Mesenchymal stem cell (in vitro differentiated cells and primary cell): Measurements from ENCODE around the gene ZNF618.

Source experiments
- DNase-seq: peaks from one replicate; pipeline ENCODE4 v3.0.0-alpha.2; 2013
- H2AFZ ChIP-seq: one replicate; pipeline ENCODE4 v1.6.1; 2013; ENCODE audit warnings: low read depth, mild to moderate bottlenecking, control low read depth, inconsistent platforms, low read length, moderate library complexity
- H2AK5ac ChIP-seq: 2 replicates; pipeline ENCODE4 v1.6.1; 2013; ENCODE audit warnings: low read length, moderate library complexity, mild to moderate bottlenecking, inconsistent platforms; ENCODE audit not compliant: severe bottlenecking
- H2BK120ac ChIP-seq: one replicate; pipeline ENCODE4 v1.6.1; 2013; ENCODE audit warnings: low read depth, mild to moderate bottlenecking, inconsistent platforms, low read length, moderate library complexity
- H2BK12ac ChIP-seq, 2 experiments: one replicate each; pipeline ENCODE4 v1.6.1; 2013; ENCODE audit warnings: inconsistent platforms in 2 of 2, low read length in 2 of 2, mild to moderate bottlenecking in 2 of 2, moderate library complexity in 2 of 2, control low read depth in 1 of 2
- H2BK15ac ChIP-seq: one replicate; pipeline ENCODE4 v1.6.1; 2013; ENCODE audit warnings: mild to moderate bottlenecking, low read depth, inconsistent platforms; ENCODE audit not compliant: poor library complexity, severe bottlenecking
- H2BK5ac ChIP-seq: 2 replicates; pipeline ENCODE4 v1.6.1; 2013; ENCODE audit warnings: low read depth, mild to moderate bottlenecking, low read length, control low read depth, inconsistent platforms; ENCODE audit not compliant: poor library complexity, severe bottlenecking
- H3K14ac ChIP-seq, 2 experiments: one replicate each; pipeline ENCODE4 v1.6.1; 2013; ENCODE audit warnings: inconsistent platforms in 2 of 2, low read length in 2 of 2, control low read depth in 1 of 2, mild to moderate bottlenecking in 1 of 2, moderate library complexity in 1 of 2
- H3K18ac ChIP-seq, 2 experiments: one replicate each; pipeline ENCODE4 v1.6.1; 2013; ENCODE audit warnings: inconsistent platforms in 2 of 2, low read length in 2 of 2, control low read depth in 1 of 2, low read depth in 1 of 2, mild to moderate bottlenecking in 1 of 2
- H3K23ac ChIP-seq, 2 experiments: one replicate each; pipeline ENCODE4 v1.6.1; 2013; ENCODE audit warnings: inconsistent platforms in 2 of 2, low read length in 2 of 2, mild to moderate bottlenecking in 2 of 2, moderate library complexity in 2 of 2, control low read depth in 1 of 2
- H3K27ac ChIP-seq: 2 replicates; pipeline ENCODE4 v1.5.1; 2013; ENCODE audit warnings: mild to moderate bottlenecking, moderate library complexity, low read length, control low read depth, inconsistent platforms; ENCODE audit not compliant: poor library complexity, severe bottlenecking
- H3K27me3 ChIP-seq, 2 experiments: 2 replicates each; pipeline versions ENCODE4 v1.6.1 to v1.7.0; 2013; ENCODE audit warnings: low read length in 2 of 2, mild to moderate bottlenecking in 2 of 2, moderate library complexity in 2 of 2, control low read depth in 1 of 2, inconsistent platforms in 1 of 2; ENCODE audit not compliant: control insufficient read depth in 1 of 2, insufficient read depth in 1 of 2
- H3K36me3 ChIP-seq, 2 experiments: 2 replicates each; pipeline versions ENCODE4 v1.6.1 to v1.7.0; 2013; ENCODE audit warnings: low read length in 2 of 2, control low read depth in 1 of 2, inconsistent platforms in 1 of 2, low read depth in 1 of 2, mild to moderate bottlenecking in 1 of 2; ENCODE audit not compliant: insufficient read depth in 2 of 2, control insufficient read depth in 1 of 2
- H3K4ac ChIP-seq, 2 experiments: one replicate each; pipeline ENCODE4 v1.6.1; 2013; ENCODE audit warnings: inconsistent platforms in 2 of 2, low read length in 2 of 2, mild to moderate bottlenecking in 2 of 2, moderate library complexity in 2 of 2, control low read depth in 1 of 2, low read depth in 1 of 2
- H3K4me1 ChIP-seq: 2 replicates; pipeline ENCODE4 v1.6.1; 2013; ENCODE audit warnings: low read depth, low read length, control low read depth; ENCODE audit not compliant: control insufficient read depth, insufficient read depth
- H3K4me2 ChIP-seq: 2 replicates; pipeline ENCODE4 v1.6.1; 2013; ENCODE audit warnings: low read length, mild to moderate bottlenecking, inconsistent platforms; ENCODE audit not compliant: poor library complexity, severe bottlenecking
- H3K4me3 ChIP-seq, 2 experiments: 2 replicates each; pipeline versions ENCODE4 v1.5.1 to v1.7.0; 2013; ENCODE audit warnings: low read length in 2 of 2, mild to moderate bottlenecking in 2 of 2, control low read depth in 1 of 2, low read depth in 1 of 2; ENCODE audit not compliant: insufficient read depth in 1 of 2
- H3K79me1 ChIP-seq: replicated peaks from 2 replicates; pipeline ENCODE4 v1.6.1; 2013; ENCODE audit warnings: mild to moderate bottlenecking, control low read depth, low read length, inconsistent platforms; ENCODE audit not compliant: poor library complexity, severe bottlenecking
- H3K9ac ChIP-seq: 2 replicates; pipeline ENCODE4 v1.7.0; 2013; ENCODE audit warnings: mild to moderate bottlenecking, low read length, moderate library complexity
- H3K9me3 ChIP-seq: 2 replicates; pipeline ENCODE4 v1.7.0; 2013; ENCODE audit warnings: mild to moderate bottlenecking, low read length; ENCODE audit not compliant: control insufficient read depth
- H4K8ac ChIP-seq: one replicate; pipeline ENCODE4 v1.6.1; 2013; ENCODE audit warnings: inconsistent platforms, mild to moderate bottlenecking, low read length, moderate library complexity
- H4K91ac ChIP-seq: one replicate; pipeline ENCODE4 v1.6.1; 2013; ENCODE audit warnings: mild to moderate bottlenecking, low read length, inconsistent platforms
- WGBS: methylation state at CpG from one replicate; pipeline ENCODE4 v1.1.7; 2013; ENCODE audit warnings: mixed read lengths; 5-methylcytosine and 5-hydroxymethylcytosine counted together

ZNF618 gene

GRCh38 chr9:114035221-114035844, 159.2 kb downstream of the ZNF618 start:
- Histone ChIP-seq H3K4me1 (peaks cover 13% of the 10 kb centered on the region), H3K18ac (no peak overlapping the region), H3K14ac (no peak overlapping the region), H2BK15ac (no peak overlapping the region), H2AFZ (no peak overlapping the region), H2BK5ac (no peak overlapping the region), H2AK5ac (no peak overlapping the region), H2BK12ac (no peak overlapping the region), H3K27me3 (no peaks in the 10 kb centered on the region), H3K23ac (no peak overlapping the region), H3K4me3 (no peak overlapping the region), H3K36me3 (peaks cover 82 to 89% of the 10 kb centered on the region in 2 experiments), H3K9me3 (peaks cover 10% of the 10 kb centered on the region), H3K4me2 (no peak overlapping the region), H3K79me1 (peaks cover 5% of the 10 kb centered on the region), H4K91ac (no peak overlapping the region), H4K8ac (no peak overlapping the region), H3K9ac (no peak overlapping the region), H2BK120ac (no peak overlapping the region), H3K4ac (no peak overlapping the region), H3K27ac (no peak overlapping the region)
- 95% methylated on average over 17 of the region's 17 CpGs for WGBS
- no peak for DNase-seq

DNA sequence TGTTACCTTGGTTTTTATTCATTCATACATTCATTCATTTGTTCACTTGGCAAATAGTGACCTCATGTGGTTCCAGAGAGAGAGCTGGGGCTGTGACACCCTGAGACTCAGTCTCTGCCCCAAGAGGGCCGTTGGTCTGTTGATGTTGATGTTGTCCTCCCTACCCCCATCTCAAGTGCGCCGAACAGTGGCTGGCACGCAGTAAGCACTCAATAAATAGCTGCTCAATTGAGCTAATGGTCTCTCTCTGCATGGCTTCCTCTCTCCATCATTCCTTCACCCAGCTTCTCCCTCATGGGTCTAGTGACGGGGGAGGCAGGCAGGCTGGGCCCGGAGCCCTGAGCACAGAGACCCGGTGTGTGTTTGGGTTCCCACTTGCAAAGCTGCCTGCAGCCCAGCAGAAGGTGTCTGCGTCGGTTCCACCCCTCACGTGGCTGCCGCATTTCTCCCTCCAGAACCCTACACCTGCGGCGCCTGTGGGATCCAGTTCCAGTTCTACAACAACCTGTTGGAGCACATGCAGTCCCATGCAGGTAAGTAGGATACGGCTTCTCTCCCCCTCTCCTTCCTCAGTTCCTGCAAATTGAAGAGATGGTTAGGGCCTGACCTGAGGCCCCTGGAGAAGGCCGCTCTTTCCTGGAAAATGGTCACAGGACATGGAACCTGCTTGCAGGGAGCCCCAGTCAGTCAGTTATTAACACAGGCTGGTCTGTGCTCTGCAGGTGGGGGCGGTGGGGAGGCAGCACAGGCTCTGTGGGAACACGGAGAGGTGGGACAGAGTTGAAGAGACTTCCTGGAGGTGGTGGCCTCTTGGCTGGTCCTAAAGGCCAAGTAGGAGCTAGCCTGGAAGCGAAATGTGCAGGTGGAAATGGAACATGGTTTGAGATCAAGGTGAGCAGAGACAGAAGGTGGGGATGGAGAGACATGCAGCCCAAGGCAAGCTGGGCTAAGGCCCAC, 160.0 kb downstream of the ZNF618 start:
- Histone ChIP-seq H3K4me1 (peaks cover 13% of the 10 kb centered on the region), H2BK12ac (no peak overlapping the region), H3K9ac (no peak overlapping the region), H4K91ac (no peak overlapping the region), H3K4me3 (no peak overlapping the region), H3K4me2 (no peak overlapping the region), H2AK5ac (no peak overlapping the region), H3K23ac (no peak overlapping the region), H2AFZ (no peak overlapping the region), H3K27me3 (no peaks in the 10 kb centered on the region), H3K79me1 (peaks cover 2% of the 10 kb centered on the region), H4K8ac (no peak overlapping the region), H2BK5ac (no peak overlapping the region), H3K36me3 (peaks cover 74 to 81% of the 10 kb centered on the region in 2 experiments), H3K9me3 (peaks cover 10% of the 10 kb centered on the region), H3K18ac (no peak overlapping the region), H3K14ac (no peak overlapping the region), H3K4ac (no peak overlapping the region), H3K27ac (no peak overlapping the region), H2BK120ac (no peak overlapping the region), H2BK15ac (no peak overlapping the region)
- no peak for DNase-seq
- WGBS = 96% methylated on average over 18 of the region's 18 CpGs

GRCh38 chr9:114037249-114037648, 161.1 kb downstream of the ZNF618 start:
- no peak overlapping the region for H3K14ac ChIP-seq
- no peak overlapping the region for H4K8ac ChIP-seq
- 100% methylated on average over 2 of the region's 5 CpGs for WGBS
- H2BK5ac ChIP-seq = no peak overlapping the region
- DNase-seq = no peak
- peaks cover 13% of the 10 kb centered on the region for H3K4me1 ChIP-seq
- no peak overlapping the region for H2BK12ac ChIP-seq
- peaks cover 10% of the 10 kb centered on the region for H3K9me3 ChIP-seq
- H3K23ac ChIP-seq = no peak overlapping the region
- H3K4me2 ChIP-seq = no peak overlapping the region
- no peak overlapping the region for H3K9ac ChIP-seq
- peaks cover 3% of the 10 kb centered on the region for H3K79me1 ChIP-seq
- no peak overlapping the region for H3K18ac ChIP-seq
- no peaks in the 10 kb centered on the region for H3K27me3 ChIP-seq
- no peak overlapping the region for H3K4ac ChIP-seq
- H3K27ac ChIP-seq = no peak overlapping the region
- no peak overlapping the region for H2BK15ac ChIP-seq
- H2BK120ac ChIP-seq = no peak overlapping the region
- no peak overlapping the region for H4K91ac ChIP-seq
- H2AK5ac ChIP-seq = no peak overlapping the region
- peaks cover 64 to 81% of the 10 kb centered on the region in 2 experiments for H3K36me3 ChIP-seq
- no peak overlapping the region for H3K4me3 ChIP-seq
- H2AFZ ChIP-seq = no peak overlapping the region

DNA sequence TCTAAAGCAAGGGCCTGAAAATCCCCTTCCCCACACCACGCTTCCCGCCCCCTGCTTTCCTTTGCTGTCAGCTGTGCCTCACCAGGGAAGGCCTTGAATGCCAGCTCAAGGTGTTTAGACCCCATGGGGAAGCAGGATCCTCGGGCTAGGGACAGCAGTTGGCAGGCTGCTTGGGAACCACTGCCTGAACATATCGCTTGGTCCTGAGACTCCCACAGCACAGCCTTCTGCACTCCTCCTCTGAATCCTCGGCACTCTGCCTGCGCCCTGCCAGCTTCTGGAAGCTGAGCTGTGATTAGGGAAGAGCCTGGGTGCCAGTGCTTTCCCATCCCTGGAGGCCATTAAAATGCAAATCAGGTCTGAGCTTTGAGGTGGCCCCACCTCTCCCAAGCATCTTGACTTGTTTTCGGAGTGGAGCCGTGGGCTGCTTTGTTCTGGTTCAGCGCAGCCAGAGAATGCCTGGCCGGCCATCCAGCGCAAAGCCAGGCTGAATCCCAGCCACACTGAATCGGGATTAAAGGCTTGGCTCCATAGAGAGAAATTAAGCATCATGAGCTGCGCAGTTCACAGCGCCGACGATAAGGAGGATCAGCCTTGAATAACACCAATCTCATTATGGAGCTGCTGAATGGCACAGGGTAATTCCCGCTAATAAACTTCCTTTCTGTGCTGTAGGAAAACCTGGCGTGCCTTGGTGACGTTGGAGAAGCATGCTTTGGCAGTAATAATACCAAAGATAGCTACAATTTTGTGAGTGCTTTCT, 162.0 kb downstream of the ZNF618 start:
- no peak overlapping the region for H2AFZ ChIP-seq
- no peak overlapping the region for H2AK5ac ChIP-seq
- H2BK15ac ChIP-seq = no peak overlapping the region
- no peak overlapping the region for H3K18ac ChIP-seq
- H3K9ac ChIP-seq = no peak overlapping the region
- no peak overlapping the region for H3K4me2 ChIP-seq
- H3K27me3 ChIP-seq = no peaks in the 10 kb centered on the region
- no peak overlapping the region for H3K14ac ChIP-seq
- H4K8ac ChIP-seq = no peak overlapping the region
- H3K36me3 ChIP-seq = peaks cover 56 to 81% of the 10 kb centered on the region in 2 experiments
- no peak overlapping the region for H3K4ac ChIP-seq
- no peak overlapping the region for H3K4me3 ChIP-seq
- peak overlapping the region; percentile 4 for H3K27ac ChIP-seq
- H3K79me1 ChIP-seq = peaks cover 4% of the 10 kb centered on the region
- no peak overlapping the region for H2BK5ac ChIP-seq
- H3K23ac ChIP-seq = no peak overlapping the region
- peaks cover 13% of the 10 kb centered on the region for H3K4me1 ChIP-seq
- no peak overlapping the region for H4K91ac ChIP-seq
- H2BK12ac ChIP-seq = no peak overlapping the region
- DNase-seq = no peak
- H2BK120ac ChIP-seq = no peak overlapping the region
- 86% methylated on average over 19 of the region's 19 CpGs for WGBS
- peaks cover 10% of the 10 kb centered on the region for H3K9me3 ChIP-seq
